Nephron progenitor cell (in vitro differentiated cells): ENCODE measurements around the gene RAI1.

Experiments
- DNase-seq: peaks from one replicate; pipeline ENCODE4 v3.0.0; 2021
- H3K27ac Mint-ChIP-seq: 2 replicates; pipeline ENCODE4 v1.8.0; 2021; ENCODE audit warnings: mild to moderate bottlenecking, moderate library complexity, mixed read lengths
- H3K27me3 Mint-ChIP-seq: 2 replicates; pipeline ENCODE4 v1.8.0; 2021; ENCODE audit warnings: mild to moderate bottlenecking, low read depth, mixed read lengths; ENCODE audit not compliant: poor library complexity
- H3K36me3 Mint-ChIP-seq: 2 replicates; pipeline ENCODE4 v1.8.0; 2021; ENCODE audit warnings: low read depth, mixed read lengths
- H3K4me1 Mint-ChIP-seq: 2 replicates; pipeline ENCODE4 v1.8.0; 2021; ENCODE audit warnings: mixed read lengths
- H3K4me3 Mint-ChIP-seq: 2 replicates; pipeline ENCODE4 v1.8.0; 2021; ENCODE audit warnings: mild to moderate bottlenecking, moderate library complexity, mixed read lengths
- H3K9me3 Mint-ChIP-seq: 2 replicates; pipeline ENCODE4 v1.8.0; 2021; ENCODE audit warnings: mild to moderate bottlenecking, moderate library complexity, mixed read lengths
- CTCF ChIP-seq: fragments of 200-600 bp; sonication (generic); IDR thresholded peaks from 2 replicates; pipeline ENCODE4 v1.5.0; 2021; ENCODE audit warnings: antibody characterized with exemption

RAI1 gene

DNA sequence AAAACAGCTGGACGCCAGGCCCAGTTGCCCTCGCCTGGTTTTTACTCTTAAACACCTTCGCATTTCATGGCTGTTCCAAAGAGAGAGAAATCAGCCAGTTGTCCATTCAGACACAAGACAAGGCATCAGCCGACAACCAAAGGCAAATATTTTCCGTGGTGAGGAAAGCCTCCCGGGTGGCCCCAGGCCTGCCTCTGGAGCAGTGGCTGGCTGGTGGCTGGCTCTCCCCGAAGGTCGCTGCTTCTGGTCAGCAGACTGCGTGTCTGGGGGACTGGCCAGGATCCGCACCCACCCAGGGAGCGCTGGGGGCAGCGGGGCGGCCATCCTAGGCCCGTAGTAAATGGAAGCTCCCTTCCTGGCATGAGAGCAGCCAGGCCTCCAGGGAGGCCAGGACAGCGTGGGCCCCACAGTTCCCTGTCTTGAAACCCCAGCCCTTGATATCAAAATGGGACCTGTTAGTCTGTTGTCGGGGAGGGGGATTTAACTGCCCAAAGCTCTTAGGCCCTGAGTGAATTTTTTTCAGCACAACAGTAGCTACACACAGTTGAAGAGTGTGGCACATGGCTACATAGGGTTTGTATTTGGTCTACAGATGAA, 97.9 kb downstream of the RAI1 start:
- peaks cover 5% of the 10 kb centered on the region for H3K36me3 Mint-ChIP-seq
- H3K27me3 Mint-ChIP-seq = no peaks in the 10 kb centered on the region
- H3K9me3 Mint-ChIP-seq = no peaks in the 10 kb centered on the region
- H3K27ac Mint-ChIP-seq = peak overlapping the region; percentile 79
- no peak overlapping the region for H3K4me3 Mint-ChIP-seq
- TF ChIP-seq CTCF = no peak
- H3K4me1 Mint-ChIP-seq = peaks cover 64% of the 10 kb centered on the region
- no peak for DNase-seq

DNA sequence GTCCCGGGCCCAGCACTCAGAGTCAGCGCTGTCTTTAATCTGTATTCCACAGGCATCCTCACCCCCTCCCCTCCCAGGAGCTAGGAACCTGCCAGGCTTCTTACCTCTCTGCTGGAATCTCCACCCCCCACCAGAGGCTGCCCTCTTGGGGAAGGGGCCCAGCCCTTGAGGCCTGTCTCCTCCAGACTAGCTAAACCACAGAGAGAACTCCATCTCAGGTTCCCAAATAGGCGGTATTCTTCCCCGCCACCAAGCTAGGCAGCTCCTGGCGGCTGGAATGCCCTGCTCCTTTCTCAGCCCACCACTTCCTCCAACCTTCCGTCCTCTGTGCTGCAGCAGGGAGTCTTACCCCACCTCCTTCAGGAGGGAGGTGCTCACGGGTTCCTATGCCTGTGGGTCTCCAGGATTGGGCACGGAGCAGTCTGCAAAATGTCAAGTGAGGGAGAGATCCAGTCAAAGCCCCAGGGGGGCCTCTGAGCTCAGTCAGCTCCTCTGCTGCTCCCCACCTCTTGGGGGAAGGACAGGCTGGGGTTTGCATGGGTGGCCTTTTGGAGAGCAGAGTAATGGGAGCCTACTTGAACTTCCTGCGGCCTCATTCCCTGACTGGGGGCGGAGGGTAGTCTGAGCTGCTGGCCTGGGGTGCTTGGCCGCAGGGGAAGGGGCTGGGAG, 99.8 kb downstream of the RAI1 start:
- DNase-seq = peak; percentile 68
- H3K4me1 Mint-ChIP-seq = peaks cover 71% of the 10 kb centered on the region
- H3K27ac Mint-ChIP-seq = peak overlapping the region; percentile 89
- peak overlapping the region; percentile 80 for H3K4me3 Mint-ChIP-seq
- H3K9me3 Mint-ChIP-seq = no peaks in the 10 kb centered on the region
- peaks cover 5% of the 10 kb centered on the region for H3K36me3 Mint-ChIP-seq
- TF ChIP-seq CTCF = no peak
- H3K27me3 Mint-ChIP-seq = no peaks in the 10 kb centered on the region

DNA sequence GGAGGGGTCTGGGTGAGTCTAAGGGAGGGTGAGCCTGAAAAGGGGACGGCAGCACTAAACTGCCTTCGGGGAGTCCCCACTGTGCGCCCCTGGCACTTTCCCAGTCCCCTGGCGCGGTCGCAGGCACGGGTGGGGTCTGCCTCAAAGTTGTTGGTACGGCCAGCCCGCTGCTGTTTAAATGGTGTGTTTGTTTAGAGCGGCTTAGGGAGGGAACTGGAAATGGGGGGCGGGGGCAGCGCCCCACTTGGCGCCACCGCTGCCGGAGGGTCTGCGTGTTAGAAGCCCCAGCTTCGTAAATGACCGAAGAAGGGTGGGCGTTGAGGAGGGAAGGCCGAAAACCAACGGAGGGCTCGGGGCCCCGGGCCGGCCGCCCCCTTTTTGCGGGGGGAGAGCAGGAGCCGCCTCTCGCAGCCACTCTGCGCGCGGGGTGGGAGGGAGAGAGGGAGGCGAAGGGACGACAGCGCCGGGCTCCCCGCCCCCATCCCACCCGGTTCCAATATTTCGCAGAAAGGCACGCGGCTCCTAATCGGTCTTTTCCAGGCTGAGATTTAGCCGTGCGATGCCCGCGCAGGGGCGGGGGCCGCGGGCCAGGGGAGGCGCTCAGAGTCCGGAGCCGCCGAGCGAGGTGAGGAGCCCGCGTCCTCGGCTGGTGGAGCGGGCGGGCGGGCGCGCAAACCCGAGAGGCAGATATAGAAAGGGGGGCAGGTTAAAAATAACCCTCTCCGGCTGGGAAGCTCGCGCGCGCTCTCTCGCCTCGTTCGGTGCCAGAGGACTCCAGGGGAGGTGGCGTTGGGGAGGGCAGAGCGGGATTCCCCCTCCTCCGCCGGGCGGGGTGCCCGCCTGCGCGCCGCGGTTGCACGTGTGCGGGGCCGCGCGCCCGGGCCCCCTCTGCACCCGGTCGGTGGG, 100.6 kb downstream of the RAI1 start:
- Mint-ChIP-seq H3K4me1 (peaks cover 77% of the 10 kb centered on the region), H3K27me3 (no peaks in the 10 kb centered on the region)

DNA sequence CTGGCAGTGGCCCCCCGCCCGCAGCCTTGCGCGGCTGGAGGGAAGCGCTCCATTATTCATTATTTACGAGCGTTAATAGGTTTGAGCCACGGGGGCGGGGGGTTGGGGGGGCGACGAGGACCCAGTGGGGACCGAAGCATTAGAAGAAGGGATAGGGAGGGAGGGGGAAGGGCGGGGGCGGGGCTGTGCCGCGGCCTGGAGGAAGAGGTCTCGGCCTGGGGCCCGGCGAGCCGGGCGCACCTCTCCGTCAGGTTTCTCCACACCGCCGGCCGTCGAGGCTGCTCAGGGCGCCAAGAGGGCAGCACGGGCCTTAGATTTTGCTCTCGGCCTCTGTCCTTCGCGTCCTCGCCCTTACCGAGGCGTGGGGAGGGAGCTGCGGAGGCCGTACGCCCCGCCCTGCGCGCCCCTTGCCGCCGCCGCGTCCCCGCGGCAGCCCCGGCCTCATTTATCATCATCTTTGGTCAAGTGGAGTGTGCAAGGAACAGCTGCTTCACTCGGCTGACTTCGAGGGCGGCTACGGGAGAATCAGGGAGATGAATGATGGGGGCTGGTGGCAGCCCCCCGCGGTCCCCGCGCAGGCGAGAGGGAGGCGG, 101.4 kb downstream of the RAI1 start:
- H3K9me3 Mint-ChIP-seq = no peaks in the 10 kb centered on the region
- peak overlapping the region; percentile 79 for H3K4me3 Mint-ChIP-seq
- no peak for TF ChIP-seq CTCF
- H3K36me3 Mint-ChIP-seq = no peaks in the 10 kb centered on the region
- peaks cover 77% of the 10 kb centered on the region for H3K4me1 Mint-ChIP-seq
- DNase-seq = peak; percentile 68
- no peaks in the 10 kb centered on the region for H3K27me3 Mint-ChIP-seq
- peak overlapping the region; percentile 69 for H3K27ac Mint-ChIP-seq

More for the DNA sequence above, 100.6 kb downstream of the RAI1 start:
- Mint-ChIP-seq H3K27ac (peak overlapping the region; percentile 48), H3K9me3 (no peaks in the 10 kb centered on the region), H3K36me3 (peaks cover 2% of the 10 kb centered on the region), H3K4me3 (peak overlapping the region; percentile 80)
- peak; percentile 73 for DNase-seq
- TF ChIP-seq CTCF = no peak

DNA sequence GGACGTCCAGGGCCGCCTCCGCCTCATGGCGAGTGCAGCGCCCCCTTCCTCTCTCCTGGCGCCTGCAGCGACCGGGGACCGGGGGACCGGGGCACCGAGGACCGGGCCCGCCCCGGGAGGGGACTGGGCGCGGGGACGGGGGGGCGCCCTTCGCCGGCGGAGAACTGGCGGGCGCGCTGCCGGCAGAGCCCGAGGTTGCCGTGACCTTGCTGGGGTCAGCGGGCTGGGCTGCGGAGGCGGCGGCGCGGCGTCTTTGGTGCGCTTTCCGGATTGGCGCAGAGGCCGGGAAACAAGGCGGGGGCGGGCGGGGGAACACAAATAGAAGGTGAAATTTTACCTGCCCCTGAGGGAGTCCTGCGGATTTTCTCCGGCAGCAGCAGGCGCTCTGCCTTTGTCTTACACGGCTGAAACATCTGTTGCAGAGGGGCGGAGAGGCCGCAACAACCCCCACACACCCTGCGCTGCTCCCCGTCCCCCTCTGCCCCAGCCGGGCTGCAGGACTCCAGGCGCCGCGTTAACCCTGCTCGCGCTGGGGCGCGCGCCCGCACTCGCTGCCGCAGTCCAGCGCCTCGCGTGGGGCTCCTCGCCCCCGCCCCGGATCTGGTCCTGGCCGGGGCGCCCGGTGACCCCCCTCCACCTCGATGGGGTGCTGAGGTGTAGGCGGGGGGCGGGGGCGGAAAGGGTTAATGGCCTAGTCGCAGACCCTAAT, 102.0 kb downstream of the RAI1 start:
- H3K4me1 Mint-ChIP-seq = peaks cover 77% of the 10 kb centered on the region
- DNase-seq = peak; percentile 83
- H3K27me3 Mint-ChIP-seq = no peaks in the 10 kb centered on the region
- H3K36me3 Mint-ChIP-seq = no peaks in the 10 kb centered on the region
- H3K27ac Mint-ChIP-seq = no peak overlapping the region
- no peak for TF ChIP-seq CTCF
- peak overlapping the region; percentile 85 for H3K4me3 Mint-ChIP-seq
- no peaks in the 10 kb centered on the region for H3K9me3 Mint-ChIP-seq
